SK-N-DZ (cell line): ENCODE data around the gene ZNF506.
"Not testable (repeated sequence)": the region's sequence is repeated elsewhere in the genome, so short reads cannot be mapped to it uniquely, and the experiment has no call there.

Source experiments
- DNase-seq: peaks from one replicate; pipeline ENCODE4 v3.0.0-alpha.2; 2015; ENCODE audit warnings: low spot score

The ZNF506 gene

GRCh38 chr19:19781791-19782190 lies 39.8 kb downstream of the ZNF506 start:
- DNase-seq: not testable (repeated sequence)

GRCh38 chr19:19778666-19779065 lies 42.9 kb downstream of the ZNF506 start:
- DNase-seq: no peak

GRCh38 chr19:19777692-19778091 lies 43.9 kb downstream of the ZNF506 start:
- DNase-seq: peak; percentile 14

GRCh38 chr19:19776206-19777008 lies 45.1 kb downstream of the ZNF506 start:
- DNase-seq: peak; percentile 98

- no peak for DNase-seq
These were observed 45.7 kb downstream of the ZNF506 start for GRCh38 chr19:19775891-19776205.

GRCh38 chr19:19774354-19775033 lies 47.1 kb downstream of the ZNF506 start:
- DNase-seq: no peak

GRCh38 chr19:19771963-19772362 lies 49.6 kb downstream of the ZNF506 start:
- peak; percentile 37 for DNase-seq

- not testable (repeated sequence) for DNase-seq
These were observed 51.6 kb downstream of the ZNF506 start for GRCh38 chr19:19769971-19770370.

- DNase-seq: no peak
These were observed 63.4 kb downstream of the ZNF506 start for GRCh38 chr19:19758164-19758563.

- DNase-seq: no peak
These were observed 68.7 kb downstream of the ZNF506 start for GRCh38 chr19:19752760-19753403.

- no peak for DNase-seq
These were observed 69.7 kb downstream of the ZNF506 start for GRCh38 chr19:19751846-19752245.

- no peak for DNase-seq
These were observed 70.4 kb downstream of the ZNF506 start for GRCh38 chr19:19750842-19751790.

GRCh38 chr19:19749908-19750841 lies 71.4 kb downstream of the ZNF506 start:
- no peak for DNase-seq

- no peak for DNase-seq
These were observed 72.2 kb downstream of the ZNF506 start for GRCh38 chr19:19749117-19749907.

GRCh38 chr19:19748249-19748938 lies 73.2 kb downstream of the ZNF506 start:
- DNase-seq: no peak

GRCh38 chr19:19747357-19748220 lies 74.0 kb downstream of the ZNF506 start:
- DNase-seq: no peak

GRCh38 chr19:19746286-19747213 lies 75.0 kb downstream of the ZNF506 start:
- no peak for DNase-seq
